ENCODE data around the gene LTBP1.
A peak's percentile ranks its signal among the peaks of the same experiment; 100 is the strongest.

LTBP1 gene

DNA sequence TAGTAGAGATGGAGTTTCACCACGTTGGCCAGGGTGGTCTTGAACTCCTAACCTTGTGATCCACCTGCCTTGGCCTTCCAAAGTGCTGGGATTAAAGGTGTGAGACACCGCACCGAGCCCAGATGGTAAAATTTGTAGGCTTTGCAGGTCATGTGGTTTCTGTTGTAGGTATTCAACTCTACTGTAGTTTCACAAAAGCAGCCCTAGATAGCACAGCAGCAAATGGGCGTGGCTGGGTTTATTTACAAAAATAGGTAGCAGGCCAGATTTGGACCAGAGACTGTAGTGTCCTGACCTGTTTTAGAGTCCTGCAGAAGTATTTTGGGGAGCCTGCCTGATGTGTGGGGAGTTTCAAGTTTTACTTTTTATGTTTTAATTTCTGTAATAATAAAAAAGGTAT lies 445.6 kb downstream of the LTBP1 start:
- no peak for DNase-seq

DNA sequence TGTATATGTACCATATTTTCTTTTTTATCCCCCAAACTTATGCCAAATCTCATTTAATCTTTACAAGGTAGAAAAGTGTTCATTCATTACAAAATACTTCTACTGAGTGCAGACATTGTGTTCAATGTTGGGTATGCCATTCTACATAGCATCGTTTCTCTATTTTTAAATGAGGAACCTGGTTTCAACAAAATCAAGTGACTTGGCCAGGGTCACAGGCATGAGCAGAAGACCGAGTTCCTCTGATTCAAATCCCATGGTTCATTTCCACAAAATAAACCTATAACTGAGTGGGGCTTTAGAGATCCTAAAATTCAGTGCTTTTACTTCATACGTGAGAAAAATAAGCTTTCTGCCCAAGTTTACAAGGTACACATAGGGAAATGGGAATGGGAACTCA lies 448.3 kb downstream of the LTBP1 start:
- DNase-seq: no peak

GRCh38 chr2:33395655-33396249 lies 449.0 kb downstream of the LTBP1 start:
- DNase-seq: peak; percentile 53

- no peak for DNase-seq
Measured at GRCh38 chr2:33404321-33404720, 457.6 kb downstream of the LTBP1 start.

GRCh38 chr2:33406622-33407021 lies 459.9 kb downstream of the LTBP1 start:
- DNase-seq: no peak

GRCh38 chr2:33408109-33408508 lies 461.4 kb downstream of the LTBP1 start:
- no peak for DNase-seq

- no peak for DNase-seq
Measured at GRCh38 chr2:33409417-33409955, 462.7 kb downstream of the LTBP1 start.

GRCh38 chr2:33411765-33412164 lies 465.0 kb downstream of the LTBP1 start:
- peak; percentile 10 for DNase-seq

- peak; percentile 70 for DNase-seq
Measured at GRCh38 chr2:33412920-33413319, 466.2 kb downstream of the LTBP1 start.

GRCh38 chr2:33419581-33420200 lies 472.9 kb downstream of the LTBP1 start:
- no peak for DNase-seq

DNA sequence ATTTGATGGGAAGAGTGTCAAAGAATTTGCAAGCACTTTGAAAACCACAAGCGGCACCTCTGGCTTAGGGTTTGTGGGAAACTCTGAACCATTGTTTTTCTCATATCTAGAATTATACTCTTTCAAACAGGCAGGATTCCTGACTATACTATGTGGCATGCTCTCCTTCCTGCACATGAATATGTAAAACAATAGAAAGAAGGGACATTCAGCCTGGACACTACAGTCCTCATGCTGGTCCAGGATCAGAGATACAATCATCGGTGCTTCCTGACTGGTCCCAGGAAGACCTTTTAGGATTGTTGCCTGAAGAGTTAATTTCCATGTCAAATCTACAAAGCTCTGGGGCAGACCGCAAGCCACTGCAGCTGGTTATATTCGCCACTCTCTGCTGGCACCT lies 474.0 kb downstream of the LTBP1 start:
- DNase-seq: no peak

- no peak for DNase-seq
Measured at GRCh38 chr2:33421820-33422219, 475.1 kb downstream of the LTBP1 start.

GRCh38 chr2:33425161-33425560 lies 478.4 kb downstream of the LTBP1 start:
- no peak for DNase-seq

GRCh38 chr2:33425586-33426031 lies 478.9 kb downstream of the LTBP1 start:
- peak; percentile 63 for DNase-seq

GRCh38 chr2:33426666-33427231 lies 480.0 kb downstream of the LTBP1 start:
- DNase-seq: peak; percentile 72

GRCh38 chr2:33430077-33430476 lies 483.3 kb downstream of the LTBP1 start:
- DNase-seq: no peak

GRCh38 chr2:33430856-33431255 lies 484.1 kb downstream of the LTBP1 start:
- DNase-seq: peak; percentile 16

DNA sequence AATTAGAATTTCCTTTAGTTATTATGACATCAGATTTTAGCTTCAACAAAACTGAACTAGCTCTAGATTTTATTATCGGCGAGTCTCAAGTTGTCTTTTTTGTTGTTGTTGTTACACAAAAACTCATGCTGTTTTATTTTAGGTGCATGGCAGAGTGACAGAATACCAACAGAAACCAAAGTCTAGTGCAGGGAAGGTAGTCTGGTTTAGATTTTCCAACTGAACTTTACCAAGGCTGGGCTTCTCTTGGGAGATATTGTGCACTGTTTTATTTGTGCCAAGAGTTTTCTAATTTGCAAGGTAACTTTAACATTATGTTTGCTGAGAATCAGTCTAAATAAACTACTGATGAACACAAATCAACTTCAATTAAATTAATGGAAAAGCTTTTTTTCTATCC lies 486.1 kb downstream of the LTBP1 start:
- DNase-seq: no peak

- no peak for DNase-seq
Measured at GRCh38 chr2:33433279-33434235, 486.8 kb downstream of the LTBP1 start.

- DNase-seq: no peak
Measured at GRCh38 chr2:33435518-33435917, 488.8 kb downstream of the LTBP1 start.

GRCh38 chr2:33436083-33436482 lies 489.3 kb downstream of the LTBP1 start:
- no peak for DNase-seq

DNA sequence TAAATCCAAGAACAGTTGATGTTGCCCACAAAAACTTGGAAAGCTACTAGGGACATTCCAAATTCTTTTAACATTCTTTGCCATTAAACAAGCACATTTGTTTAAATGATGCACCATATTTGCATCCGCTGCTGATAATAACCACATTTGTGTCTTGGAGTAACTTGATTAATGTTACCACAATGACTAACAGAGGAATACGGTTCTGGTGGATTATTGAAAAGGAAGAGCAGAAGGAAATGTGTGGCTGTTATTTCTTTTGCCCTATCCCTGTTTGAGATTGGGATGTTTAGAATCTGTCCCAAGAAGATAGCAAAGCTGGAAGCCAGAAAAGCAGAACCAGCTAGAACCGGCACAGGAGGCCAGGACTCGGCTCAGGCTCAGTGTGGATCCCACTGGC lies 490.5 kb downstream of the LTBP1 start:
- peak; percentile 94 for DNase-seq

DNA sequence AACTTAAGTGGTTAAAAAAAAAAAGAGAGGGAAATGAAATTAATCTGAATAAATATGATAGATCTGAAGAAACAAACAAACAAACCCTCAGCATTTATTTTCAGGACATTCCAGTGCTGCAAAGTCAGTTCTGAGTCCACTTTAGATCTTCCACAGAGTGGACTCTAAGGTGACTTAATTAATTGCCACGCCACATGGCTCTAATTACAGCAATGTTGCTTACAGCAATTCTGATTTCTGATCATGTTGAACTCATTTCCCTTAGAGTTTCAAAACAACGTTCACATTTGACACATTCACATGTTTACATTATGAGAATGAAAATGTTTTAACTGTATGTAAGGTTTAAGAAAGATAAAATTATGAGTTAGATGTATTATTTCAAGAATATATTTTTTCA lies 491.1 kb downstream of the LTBP1 start:
- DNase-seq: peak; percentile 30
